OCI-LY1 (cell line): ENCODE measurements around the gene MIER1.

Experiments used
- CTCF ChIP-seq: fragments of 200-600 bp; sonication (generic), shearing (Covaris generic); IDR thresholded peaks from 2 replicates; pipeline ENCODE4 v1.5.1; 2017; ENCODE audit warnings: mild to moderate bottlenecking, antibody characterized with exemption, low read length, moderate library complexity, mixed read lengths
- EZH2 ChIP-seq: fragments of 200-600 bp; sonication (generic), shearing (Covaris generic); IDR thresholded peaks from 2 replicates; pipeline ENCODE4 v1.8.0; 2017; ENCODE audit warnings: borderline replicate concordance, mixed run types, mild to moderate bottlenecking, antibody characterized with exemption, low read length, moderate library complexity, mixed read lengths

GRCh38 chr1:67009792-67010191, 85.0 kb downstream of the MIER1 start:
- TF ChIP-seq CTCF (no peak), EZH2 (no peak)
